C4-2B (cell line): ENCODE data around the gene ITPR1.

Experiments used
- H3K27ac ChIP-seq: fragments of 450-650 bp; 2 replicates; pipeline ENCODE4 v1.5.1; 2017
- CTCF ChIP-seq: fragments of 450-650 bp; conservative IDR thresholded peaks from 2 replicates; pipeline ENCODE4 v1.5.1; 2017; ENCODE audit warnings: mild to moderate bottlenecking
- ZFX ChIP-seq: fragments of 450-650 bp; IDR thresholded peaks from 2 replicates; pipeline ENCODE4 v1.6.1; 2017

The ITPR1 gene

GRCh38 chr3:4809922-4810321 is 316.8 kb downstream of the ITPR1 start:
- no peak overlapping the region for H3K27ac ChIP-seq
- TF ChIP-seq CTCF = no peak
- TF ChIP-seq ZFX = no peak

GRCh38 chr3:4812591-4812990 is 319.4 kb downstream of the ITPR1 start:
- TF ChIP-seq ZFX (no peak), CTCF (no peak)
- no peak overlapping the region for H3K27ac ChIP-seq

GRCh38 chr3:4813909-4814304 is 320.8 kb downstream of the ITPR1 start:
- TF ChIP-seq CTCF (no peak), ZFX (no peak)
- H3K27ac ChIP-seq = no peak overlapping the region

GRCh38 chr3:4814305-4814903 is 321.3 kb downstream of the ITPR1 start:
- no peak overlapping the region for H3K27ac ChIP-seq
- TF ChIP-seq CTCF (no peak), ZFX (no peak)

GRCh38 chr3:4814904-4815574 is 321.9 kb downstream of the ITPR1 start:
- TF ChIP-seq ZFX (no peak), CTCF (no peak)
- H3K27ac ChIP-seq = no peak overlapping the region

GRCh38 chr3:4816306-4816705 is 323.2 kb downstream of the ITPR1 start:
- H3K27ac ChIP-seq = no peak overlapping the region
- TF ChIP-seq CTCF (no peak), ZFX (no peak)

GRCh38 chr3:4816718-4817117 is 323.6 kb downstream of the ITPR1 start:
- TF ChIP-seq ZFX (no peak), CTCF (no peak)
- no peak overlapping the region for H3K27ac ChIP-seq
